ENCODE data around the gene GALNT2. TPM values are rescaled to one million over a fixed set of nuclear protein-coding genes. Genes with fewer than 3 reads are reported as not detected.

GALNT2 gene
- total RNA-seq, 1 experiment from 2014 or later, result 152 TPM

DNA sequence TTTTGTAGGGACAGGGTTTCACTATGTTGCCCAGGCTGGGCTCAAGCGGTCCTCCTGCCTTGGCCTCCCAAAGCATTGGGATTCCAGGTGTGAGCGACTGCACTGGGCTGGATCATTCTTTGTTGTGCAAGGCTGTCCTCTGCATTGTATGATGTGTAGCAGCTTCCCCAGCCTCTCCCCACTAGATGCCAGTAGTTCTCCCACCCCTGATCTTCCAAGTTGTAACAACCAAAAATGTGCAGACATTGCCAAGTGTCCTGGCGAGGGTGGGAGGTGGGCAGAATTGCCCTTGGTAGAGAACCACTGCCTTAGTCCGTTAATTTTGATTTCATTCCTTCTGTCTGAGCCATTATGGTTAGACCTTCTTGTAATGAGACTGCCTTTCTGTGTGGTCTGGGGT, 7.2 kb downstream of the GALNT2 start:
- H3K27ac ChIP-seq (ENCODE audit: low read length), result no peak overlapping the region
- H3K4me3 ChIP-seq (ENCODE audit: low read depth in 2 of 2, low read length in 2 of 2), result no peak overlapping the region
- ChIA-PET POLR2A (interaction anchor here (0.7 kb wide), 1 partner anchor 213 kb away, joined by 3 read pairs; no protein-coding TSS in a partner anchor), CTCF (no interaction called here)
- no peak for ATAC-seq
- DNase-seq (ENCODE audit: low read depth, low spot score), result no peak
- in situ Hi-C loops (cut with HindIII; ENCODE audit: low pct_unique_long_range_greater_than_20kb, low sequenced_read_pairs) (no loop called here), intact Hi-C loops (cut with micrococcal nuclease; ENCODE audit: unreplicated experiment) (no loop called here)
- H3K36me3 ChIP-seq (ENCODE audit: control insufficient read depth, insufficient read depth, low read length), result no peaks in the 10 kb centered on the region
- TF ChIP-seq SIN3A (IDR thresholded peaks at IDR 0.05; ENCODE audit: borderline replicate concordance, insufficient read depth, low read depth, low read length), result no peak
- no peaks in the 10 kb centered on the region for H3K27me3 ChIP-seq (ENCODE audit: control insufficient read depth, insufficient read depth, low read length)
- no peaks in the 10 kb centered on the region for H3K9me3 ChIP-seq (ENCODE audit: control insufficient read depth, insufficient read depth, low read depth, low read length)
- no TSS peak for BruUV-seq (replicated peaks)
- H3K4me1 ChIP-seq (ENCODE audit: control insufficient read depth, insufficient read depth, low read length), result peaks cover 48% of the 10 kb centered on the region

DNA sequence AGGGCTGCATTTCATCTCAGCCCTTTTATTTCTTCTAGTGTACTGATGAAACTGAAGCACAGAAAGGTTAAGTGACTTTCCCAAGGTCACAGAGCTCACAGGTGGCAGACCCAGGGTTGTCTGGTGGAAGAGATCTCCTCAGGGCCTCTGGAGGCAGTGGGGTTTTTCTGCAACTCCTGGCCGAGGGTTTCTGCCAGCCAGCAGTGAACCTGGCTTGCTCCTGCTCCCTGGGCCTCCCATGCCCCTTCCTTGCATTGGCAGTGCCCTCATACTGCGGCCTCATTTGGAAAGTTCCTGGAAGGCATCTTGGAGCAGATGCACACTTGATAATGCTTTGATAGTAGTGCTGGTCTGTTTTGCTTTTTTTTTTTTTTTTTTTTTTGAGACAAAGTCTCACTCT, 7.7 kb downstream of the GALNT2 start:
- Histone ChIP-seq H3K36me3 (ENCODE audit: control insufficient read depth, insufficient read depth, low read length) (no peaks in the 10 kb centered on the region), H3K9me3 (ENCODE audit: control insufficient read depth, insufficient read depth, low read depth, low read length) (no peaks in the 10 kb centered on the region), H3K4me1 (ENCODE audit: control insufficient read depth, insufficient read depth, low read length) (peaks cover 43% of the 10 kb centered on the region), H3K27me3 (ENCODE audit: control insufficient read depth, insufficient read depth, low read length) (no peaks in the 10 kb centered on the region), H3K27ac (ENCODE audit: low read length) (no peak overlapping the region), H3K4me3 (ENCODE audit: low read depth in 2 of 2, low read length in 2 of 2) (no peak overlapping the region)
- in situ Hi-C loops (cut with HindIII; ENCODE audit: low pct_unique_long_range_greater_than_20kb, low sequenced_read_pairs) (no loop called here), intact Hi-C loops (cut with micrococcal nuclease; ENCODE audit: unreplicated experiment) (no loop called here)
- ATAC-seq, result no peak
- ChIA-PET CTCF (no interaction called here), POLR2A (interaction anchor here (0.7 kb wide), 1 partner anchor 1110 kb away, joined by 3 read pairs; no protein-coding TSS in a partner anchor)
- BruUV-seq (replicated peaks), result no TSS peak
- TF ChIP-seq, protein P1, sequence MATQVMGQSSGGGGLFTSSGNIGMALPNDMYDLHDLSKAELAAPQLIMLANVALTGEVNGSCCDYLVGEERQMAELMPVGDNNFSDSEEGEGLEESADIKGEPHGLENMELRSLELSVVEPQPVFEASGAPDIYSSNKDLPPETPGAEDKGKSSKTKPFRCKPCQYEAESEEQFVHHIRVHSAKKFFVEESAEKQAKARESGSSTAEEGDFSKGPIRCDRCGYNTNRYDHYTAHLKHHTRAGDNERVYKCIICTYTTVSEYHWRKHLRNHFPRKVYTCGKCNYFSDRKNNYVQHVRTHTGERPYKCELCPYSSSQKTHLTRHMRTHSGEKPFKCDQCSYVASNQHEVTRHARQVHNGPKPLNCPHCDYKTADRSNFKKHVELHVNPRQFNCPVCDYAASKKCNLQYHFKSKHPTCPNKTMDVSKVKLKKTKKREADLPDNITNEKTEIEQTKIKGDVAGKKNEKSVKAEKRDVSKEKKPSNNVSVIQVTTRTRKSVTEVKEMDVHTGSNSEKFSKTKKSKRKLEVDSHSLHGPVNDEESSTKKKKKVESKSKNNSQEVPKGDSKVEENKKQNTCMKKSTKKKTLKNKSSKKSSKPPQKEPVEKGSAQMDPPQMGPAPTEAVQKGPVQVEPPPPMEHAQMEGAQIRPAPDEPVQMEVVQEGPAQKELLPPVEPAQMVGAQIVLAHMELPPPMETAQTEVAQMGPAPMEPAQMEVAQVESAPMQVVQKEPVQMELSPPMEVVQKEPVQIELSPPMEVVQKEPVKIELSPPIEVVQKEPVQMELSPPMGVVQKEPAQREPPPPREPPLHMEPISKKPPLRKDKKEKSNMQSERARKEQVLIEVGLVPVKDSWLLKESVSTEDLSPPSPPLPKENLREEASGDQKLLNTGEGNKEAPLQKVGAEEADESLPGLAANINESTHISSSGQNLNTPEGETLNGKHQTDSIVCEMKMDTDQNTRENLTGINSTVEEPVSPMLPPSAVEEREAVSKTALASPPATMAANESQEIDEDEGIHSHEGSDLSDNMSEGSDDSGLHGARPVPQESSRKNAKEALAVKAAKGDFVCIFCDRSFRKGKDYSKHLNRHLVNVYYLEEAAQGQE (IDR thresholded peaks at IDR 0.05; ENCODE audit: insufficient read depth in 1 of 2, low read depth in 2 of 2, low read length in 1 of 2), result no peak
- TF ChIP-seq SIN3A (IDR thresholded peaks at IDR 0.05; ENCODE audit: borderline replicate concordance, insufficient read depth, low read depth, low read length), result no peak
- TF ChIP-seq, protein P2, sequence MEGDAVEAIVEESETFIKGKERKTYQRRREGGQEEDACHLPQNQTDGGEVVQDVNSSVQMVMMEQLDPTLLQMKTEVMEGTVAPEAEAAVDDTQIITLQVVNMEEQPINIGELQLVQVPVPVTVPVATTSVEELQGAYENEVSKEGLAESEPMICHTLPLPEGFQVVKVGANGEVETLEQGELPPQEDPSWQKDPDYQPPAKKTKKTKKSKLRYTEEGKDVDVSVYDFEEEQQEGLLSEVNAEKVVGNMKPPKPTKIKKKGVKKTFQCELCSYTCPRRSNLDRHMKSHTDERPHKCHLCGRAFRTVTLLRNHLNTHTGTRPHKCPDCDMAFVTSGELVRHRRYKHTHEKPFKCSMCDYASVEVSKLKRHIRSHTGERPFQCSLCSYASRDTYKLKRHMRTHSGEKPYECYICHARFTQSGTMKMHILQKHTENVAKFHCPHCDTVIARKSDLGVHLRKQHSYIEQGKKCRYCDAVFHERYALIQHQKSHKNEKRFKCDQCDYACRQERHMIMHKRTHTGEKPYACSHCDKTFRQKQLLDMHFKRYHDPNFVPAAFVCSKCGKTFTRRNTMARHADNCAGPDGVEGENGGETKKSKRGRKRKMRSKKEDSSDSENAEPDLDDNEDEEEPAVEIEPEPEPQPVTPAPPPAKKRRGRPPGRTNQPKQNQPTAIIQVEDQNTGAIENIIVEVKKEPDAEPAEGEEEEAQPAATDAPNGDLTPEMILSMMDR (IDR thresholded peaks at IDR 0.05), result no peak
- no peak for TF ChIP-seq TCF7L2 (IDR thresholded peaks at IDR 0.05; ENCODE audit: low read depth, low read length)
- no peak for TF ChIP-seq POLR2AphosphoS5 (IDR thresholded peaks at IDR 0.05; ENCODE audit: low read depth, low read length)
- no peak for DNase-seq (ENCODE audit: low read depth, low spot score)

DNA sequence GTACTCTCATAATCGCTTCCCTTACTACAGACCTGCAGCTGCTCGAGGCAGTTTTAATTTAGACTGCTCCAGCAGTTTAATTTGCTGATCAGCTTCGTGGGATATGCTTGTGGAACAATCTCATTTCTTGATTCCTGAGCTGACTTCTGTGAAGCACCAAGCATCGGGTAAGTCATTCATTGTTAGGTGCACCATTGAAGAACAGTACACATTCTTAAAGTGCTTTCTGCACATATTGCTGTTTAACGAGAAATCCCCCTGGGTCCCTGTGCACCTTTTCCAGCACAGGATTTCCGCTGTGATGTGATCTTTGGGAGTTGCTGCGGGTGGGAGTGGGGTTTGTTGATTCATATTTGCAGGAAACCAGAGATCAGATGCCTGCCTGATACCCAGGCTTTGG, 9.1 kb downstream of the GALNT2 start:
- Histone ChIP-seq H3K27ac (ENCODE audit: low read length) (no peak overlapping the region), H3K4me1 (ENCODE audit: control insufficient read depth, insufficient read depth, low read length) (peaks cover 34% of the 10 kb centered on the region), H3K4me3 (ENCODE audit: low read depth in 2 of 2, low read length in 2 of 2) (no peak overlapping the region), H3K27me3 (ENCODE audit: control insufficient read depth, insufficient read depth, low read length) (no peaks in the 10 kb centered on the region), H3K9me3 (ENCODE audit: control insufficient read depth, insufficient read depth, low read depth, low read length) (no peaks in the 10 kb centered on the region), H3K36me3 (ENCODE audit: control insufficient read depth, insufficient read depth, low read length) (no peaks in the 10 kb centered on the region)
- DNase-seq (ENCODE audit: low read depth, low spot score) (no peak), ATAC-seq (no peak)
- POLR2A ChIA-PET, result no interaction called here
- TF ChIP-seq POLR2AphosphoS5 (IDR thresholded peaks at IDR 0.05; ENCODE audit: low read depth, low read length), result no peak
- TF ChIP-seq TCF7L2 (IDR thresholded peaks at IDR 0.05; ENCODE audit: low read depth, low read length), result no peak
- TF ChIP-seq SIN3A (IDR thresholded peaks at IDR 0.05; ENCODE audit: borderline replicate concordance, insufficient read depth, low read depth, low read length), result no peak
- TF ChIP-seq, protein P1 (IDR thresholded peaks at IDR 0.05; ENCODE audit: insufficient read depth in 1 of 2, low read depth in 2 of 2, low read length in 1 of 2), result no peak
- TF ChIP-seq, protein P2 (IDR thresholded peaks at IDR 0.05), result no peak
- intact Hi-C loops (cut with micrococcal nuclease; ENCODE audit: unreplicated experiment), result no loop called here
- CTCF ChIA-PET, result no interaction called here
- no TSS peak for BruUV-seq (replicated peaks)
- in situ Hi-C loops (cut with HindIII; ENCODE audit: low pct_unique_long_range_greater_than_20kb, low sequenced_read_pairs), result no loop called here
